Activated T-cell treated with anti-CD3 and anti-CD28 coated beads for 24 hours (primary cell): ENCODE results near the gene ABCC10.
A peak's percentile ranks its signal among the peaks of the same experiment; 100 is the strongest.

Experiments used
- DNase-seq: peaks from one replicate; pipeline ENCODE4 v3.0.0-alpha.2; 2020; ENCODE audit warnings: low read depth

The ABCC10 gene

GRCh38 chr6:43468748-43469681 lies 41.7 kb downstream of the ABCC10 start:
- DNase-seq: no peak

GRCh38 chr6:43469947-43470346 lies 42.6 kb downstream of the ABCC10 start:
- DNase-seq: no peak

DNA sequence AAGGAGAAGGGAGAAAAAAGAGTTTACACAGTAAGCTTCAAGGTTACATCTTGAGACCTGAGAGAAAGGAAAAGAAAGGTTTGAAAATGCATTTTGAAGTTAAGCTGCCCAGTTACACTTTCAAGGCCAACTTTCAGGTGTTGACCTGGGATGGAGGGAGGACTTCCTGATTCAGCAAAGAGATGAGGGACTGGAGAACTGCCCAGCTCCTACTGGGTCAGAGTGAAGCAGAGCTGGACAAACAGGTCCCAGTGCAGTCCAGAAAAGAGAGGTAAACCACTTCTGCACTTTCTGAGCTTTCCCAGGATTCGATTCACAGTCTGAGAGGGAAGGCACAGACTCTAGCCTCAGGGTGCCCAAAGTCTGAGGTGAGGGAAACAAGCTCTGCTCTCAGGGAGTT lies 44.1 kb downstream of the ABCC10 start:
- no peak for DNase-seq

DNA sequence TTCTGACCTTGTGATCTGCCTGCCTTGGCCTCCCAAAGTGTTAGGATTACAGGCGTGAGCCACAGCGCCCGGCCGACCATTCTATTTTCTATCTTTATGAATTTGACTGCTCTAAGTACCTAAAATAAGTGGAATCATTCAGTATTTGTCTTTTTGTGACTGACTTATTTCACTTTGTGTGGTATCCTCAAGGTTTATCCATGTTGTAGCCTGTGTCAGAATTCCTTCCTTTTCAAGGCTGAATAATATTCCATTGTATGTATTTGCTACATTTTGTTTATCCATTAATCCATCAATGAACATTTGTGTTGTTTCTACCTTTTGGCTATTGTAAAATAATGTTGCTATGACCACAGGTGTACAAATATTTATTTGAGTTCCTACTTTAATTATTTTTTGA lies 45.2 kb downstream of the ABCC10 start:
- no peak for DNase-seq

GRCh38 chr6:43475516-43475915 lies 48.2 kb downstream of the ABCC10 start:
- DNase-seq: no peak

GRCh38 chr6:43476746-43477145 lies 49.4 kb downstream of the ABCC10 start:
- DNase-seq: no peak

DNA sequence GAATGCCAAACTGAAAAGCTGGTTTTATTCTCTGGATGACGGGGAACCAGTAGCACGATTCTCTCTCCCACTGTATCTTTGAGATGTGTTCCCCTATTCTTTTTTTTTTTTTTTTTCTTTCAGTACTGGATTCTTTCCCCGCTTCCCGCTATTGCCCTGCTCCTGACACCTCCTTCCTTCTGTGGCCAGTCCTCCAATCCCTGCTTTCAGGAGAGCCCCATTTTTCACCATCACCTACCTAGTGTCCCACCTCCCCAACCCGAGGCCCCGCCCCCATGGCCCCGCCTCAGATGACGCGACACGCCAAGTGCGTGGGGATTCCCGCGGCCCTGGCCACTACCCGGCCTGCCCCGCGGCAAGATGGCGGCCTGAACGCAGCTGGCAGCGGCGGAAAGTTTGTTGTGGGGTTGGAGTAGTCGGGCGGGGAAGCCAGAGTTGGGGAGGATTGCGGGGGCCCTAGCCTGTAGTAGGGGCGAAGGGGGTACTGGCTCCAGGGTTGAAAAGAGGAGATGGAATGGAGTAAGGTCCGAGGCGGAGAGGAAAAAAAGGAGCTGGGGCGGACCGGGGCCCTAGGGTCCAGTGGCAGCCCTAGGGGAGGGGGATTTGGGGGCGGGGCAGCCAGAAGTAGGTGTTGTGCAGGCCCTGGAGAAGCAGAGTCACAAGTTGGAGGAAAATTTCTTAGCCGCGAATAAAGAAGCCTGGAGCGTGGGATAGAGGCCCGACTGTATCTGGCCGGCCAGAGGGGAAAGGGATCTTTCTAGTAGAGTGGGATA lies 50.1 kb downstream of the ABCC10 start, which contains the start of gene TJAP1:
TSS of gene TJAP1 (plus strand) at position 336 of the 773 bp plus-strand sequence. CDS start 21,432 bp downstream, outside the sequence.
- peak; percentile 96 for DNase-seq

GRCh38 chr6:43478008-43478372 lies 50.6 kb downstream of the ABCC10 start:
- no peak for DNase-seq

- DNase-seq: no peak
Measured at GRCh38 chr6:43481075-43481474, 53.7 kb downstream of the ABCC10 start.

GRCh38 chr6:43481591-43482236 lies 54.4 kb downstream of the ABCC10 start:
- no peak for DNase-seq

DNA sequence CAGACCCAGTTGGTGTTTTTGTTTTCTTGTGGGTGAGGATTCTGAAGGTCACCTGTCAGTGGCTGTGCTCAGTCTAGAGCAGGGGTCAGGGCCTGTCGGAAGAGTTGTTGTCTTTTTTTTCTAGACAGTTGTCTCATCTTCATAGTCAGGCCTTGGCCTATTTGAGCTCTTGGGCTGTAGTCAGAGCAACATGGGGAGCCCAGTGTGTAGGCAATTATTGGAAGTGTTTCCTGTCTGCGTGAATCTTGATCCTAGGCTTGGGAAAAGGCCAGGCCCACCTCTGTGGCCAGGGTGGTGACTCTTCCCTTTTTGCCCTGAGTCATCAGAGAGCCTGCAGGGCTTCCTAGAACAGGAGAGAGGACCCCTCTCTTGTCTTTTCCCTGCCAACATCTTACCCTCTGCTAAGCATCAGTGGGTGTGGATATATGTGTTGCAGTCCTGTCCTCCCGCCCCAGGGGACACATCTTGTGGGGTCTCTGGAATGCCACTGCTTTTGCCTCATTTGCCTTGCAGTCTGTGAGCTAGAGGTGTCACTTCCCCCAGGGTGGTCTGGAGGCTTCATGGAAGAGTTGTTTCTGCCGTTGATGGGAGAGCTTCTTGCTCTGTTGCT lies 61.4 kb downstream of the ABCC10 start:
- DNase-seq: no peak

- no peak for DNase-seq
Measured at GRCh38 chr6:43489277-43490072, 62.1 kb downstream of the ABCC10 start.

DNA sequence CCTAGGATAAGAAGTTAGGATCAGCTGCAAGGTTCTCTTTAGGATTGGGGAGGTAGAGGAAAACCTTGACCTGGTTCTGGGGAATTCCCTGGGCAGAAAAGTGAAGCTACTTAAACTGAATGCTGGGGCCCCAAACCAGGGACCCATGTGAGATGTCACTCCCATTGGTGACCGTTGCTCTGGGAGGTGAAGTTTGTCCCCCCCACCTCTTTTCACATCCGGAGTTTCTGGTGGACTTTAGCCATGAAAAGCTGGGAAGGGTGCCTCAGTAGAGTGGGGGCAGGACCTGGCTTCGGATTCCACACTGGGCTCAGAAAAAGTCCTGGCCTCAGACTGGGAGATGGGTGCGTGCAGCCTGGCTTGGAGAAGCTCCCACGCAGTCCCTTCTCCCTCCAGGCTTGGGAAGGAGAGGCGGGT lies 63.2 kb downstream of the ABCC10 start:
- no peak for DNase-seq

- DNase-seq: no peak
Measured at GRCh38 chr6:43491750-43492661, 64.7 kb downstream of the ABCC10 start.

DNA sequence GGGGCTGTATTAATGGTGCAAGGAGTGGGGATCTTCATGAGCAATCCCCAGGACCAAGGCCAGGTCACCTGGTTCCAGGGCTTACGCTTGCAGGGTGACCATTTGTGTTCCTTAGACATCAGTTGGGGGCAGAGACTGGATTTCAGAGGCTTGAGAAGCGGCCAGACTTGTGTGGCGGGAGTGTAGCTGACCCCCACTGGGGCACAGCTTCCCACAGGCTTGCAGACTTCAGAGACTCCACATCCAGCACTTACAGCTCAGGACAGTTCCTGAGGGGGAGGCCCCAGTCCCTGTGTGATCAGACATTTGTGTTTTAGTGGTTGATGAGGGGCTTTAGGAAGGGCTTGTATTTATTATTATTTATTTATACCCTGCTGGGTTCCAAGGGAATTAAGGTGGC lies 65.3 kb downstream of the ABCC10 start:
- DNase-seq: no peak

DNA sequence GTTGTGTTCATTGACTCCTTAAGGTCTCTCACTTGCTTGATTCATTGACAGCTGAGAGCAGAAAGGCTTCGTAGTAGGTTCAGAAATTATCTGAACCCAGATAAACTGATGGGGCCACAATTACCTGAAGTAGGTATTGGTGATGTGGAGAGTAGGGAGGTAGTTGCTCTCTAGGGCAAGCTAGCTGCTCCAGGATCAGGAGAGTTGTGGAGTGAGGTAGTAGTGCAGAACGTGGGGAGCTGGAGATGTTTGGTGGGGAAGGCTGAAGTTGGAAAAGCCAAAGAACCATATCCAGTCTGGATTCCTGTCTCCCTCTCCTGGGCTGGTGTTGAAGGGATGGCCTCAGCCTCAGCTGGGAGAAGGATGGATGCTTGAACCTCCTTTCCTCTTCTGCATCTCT lies 65.9 kb downstream of the ABCC10 start:
- no peak for DNase-seq

GRCh38 chr6:43493833-43494232 lies 66.5 kb downstream of the ABCC10 start:
- DNase-seq: no peak

DNA sequence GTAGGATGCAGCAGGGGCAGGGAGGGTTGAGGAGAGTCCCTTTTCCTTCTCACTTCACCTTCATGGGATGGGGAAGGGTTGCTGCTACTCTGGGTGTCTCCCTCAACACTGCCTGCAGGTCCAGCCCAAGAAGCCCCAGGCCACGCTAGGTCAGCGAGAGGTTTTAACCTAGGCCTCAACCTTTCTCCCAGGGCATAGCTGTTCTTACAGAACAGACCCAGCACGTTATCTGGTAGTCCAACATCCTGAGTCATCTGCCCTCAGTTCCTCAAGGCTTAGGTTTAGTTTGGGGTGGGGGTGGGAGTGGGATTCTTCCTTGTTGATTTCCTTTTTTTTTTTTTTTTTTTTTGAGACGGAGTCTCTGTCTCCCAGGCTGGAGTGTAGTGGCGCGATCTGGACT lies 67.0 kb downstream of the ABCC10 start:
- DNase-seq: no peak

DNA sequence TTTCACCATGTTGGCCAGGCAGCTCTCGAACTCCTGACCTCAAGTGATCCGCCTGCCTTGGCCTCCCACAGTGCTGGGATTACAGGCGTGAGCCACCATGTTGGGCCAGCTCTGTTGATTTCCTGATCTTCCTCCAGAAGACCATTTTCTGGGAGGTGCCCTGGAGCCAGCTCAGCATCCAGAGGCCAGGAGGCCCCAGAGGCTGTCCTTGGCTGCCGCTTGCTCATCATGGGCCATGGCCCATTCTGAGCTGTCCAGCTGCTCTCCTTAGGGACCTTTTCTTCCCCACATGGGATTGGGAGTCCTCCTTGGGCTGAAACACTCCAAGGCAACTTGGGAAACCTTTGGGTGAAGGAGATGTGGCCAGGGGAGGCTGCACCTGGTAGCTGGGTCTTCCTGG lies 67.4 kb downstream of the ABCC10 start:
- DNase-seq: no peak

DNA sequence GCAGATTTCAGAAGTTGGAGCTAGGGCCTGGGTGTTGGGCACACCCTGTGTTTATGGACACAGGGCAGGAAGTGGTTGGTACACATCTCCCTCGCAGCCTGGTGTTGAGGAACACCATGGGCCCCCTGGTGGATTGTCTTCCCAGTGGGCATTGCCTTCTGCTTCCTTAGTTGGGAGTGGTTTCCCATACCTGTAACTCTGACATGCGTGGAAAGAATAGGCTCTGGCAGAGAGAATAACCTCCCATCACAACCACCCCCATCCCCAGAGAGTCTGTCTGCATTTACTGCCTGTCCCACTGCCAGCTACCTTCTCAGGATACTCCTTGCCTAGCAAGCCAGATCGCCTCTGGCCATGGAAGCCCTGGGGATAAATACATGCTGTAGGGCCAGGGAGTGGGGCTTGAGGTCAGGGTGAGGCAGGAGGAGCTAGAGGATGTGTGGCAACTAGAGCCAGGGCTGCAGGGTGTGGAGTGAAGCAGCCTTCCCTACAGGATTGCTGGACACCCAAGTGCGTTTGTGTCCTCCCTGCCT lies 68.1 kb downstream of the ABCC10 start:
- no peak for DNase-seq
